ENCODE results near the gene UTP14A. TPM values are rescaled to one million over a fixed set of nuclear protein-coding genes. Genes with fewer than 3 reads are reported as not detected.
A peak's percentile ranks its signal among the peaks of the same experiment; 100 is the strongest.

Gene UTP14A
- polyA plus RNA-seq, 2 of the 4 experiments (the other 2 are of a cell fraction), result 38.7 to 47.3 TPM

GRCh38 chrX:129877401-129877800 lies 28.6 kb upstream of the UTP14A start:
- ChIA-PET POLR2A (no interaction called here), CTCF (interaction anchor here (0.9 kb wide), 1 partner anchor 271 kb away, joined by 3 read pairs; no protein-coding TSS in a partner anchor)
- Histone ChIP-seq H3K4me1 (peaks cover 15% of the 10 kb centered on the region), H3K4me3 (no peak overlapping the region), H3K9me3 (no peaks in the 10 kb centered on the region), H3K27ac (peak overlapping the region; percentile 22 to 30; a peak in 4 of 6 replicates), H3K4me2 (peak overlapping the region; percentile 55)
- WGBS (ENCODE audit: missing lambda C conversion rate), result 97% methylated on average over 5 of the region's 5 CpGs
- no peak for TF ChIP-seq HEYL (CRISPR knock-in tag; IDR thresholded peaks at IDR 0.05)
- TF ChIP-seq RFX5 (IDR thresholded peaks at IDR 0.05), result no peak
- FAIRE-seq (no peak), ATAC-seq (no peak; a peak in 1 of 6 replicates), DNase-seq (ENCODE audit: low read depth in 1 of 2, low spot score in 1 of 2) (peak in 1 of 2 experiments; percentile 4)

GRCh38 chrX:129900054-129900453 lies 5.9 kb upstream of the UTP14A start:
- ChIA-PET CTCF (interaction anchor here (0.6 kb wide), 1 partner anchor 26 kb away, joined by 5 read pairs; no protein-coding TSS in a partner anchor), POLR2A (no interaction called here)
- Histone ChIP-seq H3K4me2 (no peak overlapping the region), H3K4me1 (no peaks in the 10 kb centered on the region), H3K27ac (no peak overlapping the region), H3K4me3 (no peak overlapping the region), H3K9me3 (no peaks in the 10 kb centered on the region)
- FAIRE-seq, result no peak
- no peak for DNase-seq (ENCODE audit: low read depth in 1 of 2, low spot score in 1 of 2)
- WGBS (ENCODE audit: missing lambda C conversion rate), result 75% methylated on average over 6 of the region's 6 CpGs
- no peak for ATAC-seq
- TF ChIP-seq JUN (IDR thresholded peaks at IDR 0.05) (no peak), CBX2 (IDR thresholded peaks at IDR 0.05; ENCODE audit: borderline replicate concordance, low read depth) (no peak), E2F6 (IDR thresholded peaks at IDR 0.05; ENCODE audit: borderline replicate concordance, low read depth) (no peak), HEYL (CRISPR knock-in tag; IDR thresholded peaks at IDR 0.05) (no peak), ELK1 (IDR thresholded peaks at IDR 0.05; ENCODE audit: low read depth, low read length) (no peak), KDM5A (IDR thresholded peaks at IDR 0.05) (no peak), FOSL2 (IDR thresholded peaks at IDR 0.05) (no peak), FOSL2 (CRISPR knock-in tag; IDR thresholded peaks at IDR 0.05) (no peak), SREBF2 (IDR thresholded peaks at IDR 0.05) (no peak), CBX8 (IDR thresholded peaks at IDR 0.05) (no peak), ZNF302 (CRISPR knock-in tag; IDR thresholded peaks at IDR 0.05) (no peak), TP53 (CRISPR knock-in tag; IDR thresholded peaks at IDR 0.05) (no peak), ATOH8 (CRISPR knock-in tag; IDR thresholded peaks at IDR 0.05; ENCODE audit: low read depth) (no peak), HOXB13 (CRISPR knock-in tag; IDR thresholded peaks at IDR 0.05; ENCODE audit: low read depth) (no peak), ZFP36 (IDR thresholded peaks at IDR 0.05; ENCODE audit: borderline replicate concordance, partially characterized antibody) (no peak), ZSCAN20 (CRISPR knock-in tag; IDR thresholded peaks at IDR 0.05) (no peak), SMC3 (IDR thresholded peaks at IDR 0.05) (no peak)

GRCh38 chrX:129908636-129909035 lies 2.7 kb downstream of the UTP14A start:
- TF ChIP-seq KDM1A (IDR thresholded peaks at IDR 0.05; ENCODE audit: low read depth) (no peak), MYC (IDR thresholded peaks at IDR 0.05; ENCODE audit: borderline replicate concordance, low read length) (no peak), FOSL2 (IDR thresholded peaks at IDR 0.05) (no peak), FOSL2 (CRISPR knock-in tag; IDR thresholded peaks at IDR 0.05) (no peak), CEBPB (IDR thresholded peaks at IDR 0.05) (no peak), POLR2AphosphoS2 (conservative IDR thresholded peaks at IDR 0.05; ENCODE audit: low read length) (no peak), HES2 (IDR thresholded peaks at IDR 0.05) (no peak), TP53 (CRISPR knock-in tag; IDR thresholded peaks at IDR 0.05) (no peak), NFE2L2 (conservative IDR thresholded peaks at IDR 0.05; ENCODE audit: low read length) (no peak), ESRRA (IDR thresholded peaks at IDR 0.05; ENCODE audit: borderline replicate concordance, low read length) (no peak), ATOH8 (CRISPR knock-in tag; IDR thresholded peaks at IDR 0.05; ENCODE audit: low read depth) (no peak), ZSCAN20 (CRISPR knock-in tag; IDR thresholded peaks at IDR 0.05) (no peak), POLR2A (IDR thresholded peaks at IDR 0.05; ENCODE audit: low read length) (no peak), HOXB5 (CRISPR knock-in tag; IDR thresholded peaks at IDR 0.05) (no peak), PHF8 (IDR thresholded peaks at IDR 0.05; ENCODE audit: borderline replicate concordance, low read depth) (no peak), FOXS1 (CRISPR knock-in tag; IDR thresholded peaks at IDR 0.05) (no peak), E2F6 (IDR thresholded peaks at IDR 0.05; ENCODE audit: borderline replicate concordance, low read depth) (no peak)
- WGBS (ENCODE audit: missing lambda C conversion rate), result 93% methylated on average over 2 of the region's 2 CpGs
- DNase-seq (ENCODE audit: low read depth in 1 of 2, low spot score in 1 of 2), result no peak
- H3K27ac ChIP-seq, result no peak overlapping the region
- no peak for FAIRE-seq
- POLR2A ChIA-PET, result no interaction called here
- CTCF ChIA-PET, result no interaction called here
- H3K4me1 ChIP-seq, result peaks cover 16% of the 10 kb centered on the region; the same call in 2 of the 3 replicates
- ATAC-seq, result no peak
- no peak overlapping the region for H3K4me3 ChIP-seq
- H3K4me2 ChIP-seq, result no peak overlapping the region
- H3K9me3 ChIP-seq, result no peaks in the 10 kb centered on the region

Measured in A549 (cell line).